CD1c-positive myeloid dendritic cell (primary cell): ENCODE results near the gene JAKMIP1.

Experiments
- DNase-seq: peaks from one replicate; pipeline ENCODE4 v3.0.0-alpha.2; 2016; ENCODE audit errors: extremely low spot score

JAKMIP1 gene

GRCh38 chr4:6065166-6065565, 135.2 kb downstream of the JAKMIP1 start:
- no peak for DNase-seq

- DNase-seq, result no peak
These were observed 136.0 kb downstream of the JAKMIP1 start for GRCh38 chr4:6064383-6064782.

- DNase-seq, result no peak
These were observed 136.7 kb downstream of the JAKMIP1 start for GRCh38 chr4:6063684-6064083.

- no peak for DNase-seq
These were observed 138.2 kb downstream of the JAKMIP1 start for GRCh38 chr4:6062133-6062532.

- DNase-seq, result no peak
These were observed 141.0 kb downstream of the JAKMIP1 start for GRCh38 chr4:6059375-6059805.

- DNase-seq, result no peak
These were observed 141.6 kb downstream of the JAKMIP1 start for GRCh38 chr4:6058531-6059374.

- no peak for DNase-seq
These were observed 143.2 kb downstream of the JAKMIP1 start for GRCh38 chr4:6056976-6057766.

- no peak for DNase-seq
These were observed 144.9 kb downstream of the JAKMIP1 start for GRCh38 chr4:6055436-6055835.

- DNase-seq, result no peak
These were observed 145.3 kb downstream of the JAKMIP1 start for GRCh38 chr4:6055030-6055429.

- DNase-seq, result no peak
These were observed 146.0 kb downstream of the JAKMIP1 start for GRCh38 chr4:6054162-6054922.

- DNase-seq, result no peak
These were observed 147.7 kb downstream of the JAKMIP1 start for GRCh38 chr4:6052679-6053078.

GRCh38 chr4:6050551-6050950, 149.8 kb downstream of the JAKMIP1 start:
- no peak for DNase-seq

- no peak for DNase-seq
These were observed 150.4 kb downstream of the JAKMIP1 start for GRCh38 chr4:6049985-6050384.

- no peak for DNase-seq
These were observed 151.1 kb downstream of the JAKMIP1 start for GRCh38 chr4:6049278-6049677.

- no peak for DNase-seq
These were observed 151.8 kb downstream of the JAKMIP1 start for GRCh38 chr4:6048537-6048936.

GRCh38 chr4:6047130-6047673, 153.1 kb downstream of the JAKMIP1 start:
- DNase-seq, result no peak

GRCh38 chr4:6046526-6047129, 153.7 kb downstream of the JAKMIP1 start:
- DNase-seq, result no peak

GRCh38 chr4:6044805-6045204, 155.5 kb downstream of the JAKMIP1 start:
- DNase-seq, result no peak

- no peak for DNase-seq
These were observed 156.1 kb downstream of the JAKMIP1 start for GRCh38 chr4:6044276-6044675.

- DNase-seq, result no peak
These were observed 156.5 kb downstream of the JAKMIP1 start for GRCh38 chr4:6043843-6044242.

GRCh38 chr4:6043188-6043587, 157.2 kb downstream of the JAKMIP1 start:
- no peak for DNase-seq
